ENCODE measurements around the gene LAS1L. TPM values are rescaled to one million over a fixed set of nuclear protein-coding genes. Genes with fewer than 3 reads are reported as not detected.
"Not testable (repeated sequence)": the region's sequence is repeated elsewhere in the genome, so short reads cannot be mapped to it uniquely, and the experiment has no call there.

LAS1L gene
- total RNA-seq, 2 donors from 2014 or later: 33.6 to 40.2 TPM

DNA sequence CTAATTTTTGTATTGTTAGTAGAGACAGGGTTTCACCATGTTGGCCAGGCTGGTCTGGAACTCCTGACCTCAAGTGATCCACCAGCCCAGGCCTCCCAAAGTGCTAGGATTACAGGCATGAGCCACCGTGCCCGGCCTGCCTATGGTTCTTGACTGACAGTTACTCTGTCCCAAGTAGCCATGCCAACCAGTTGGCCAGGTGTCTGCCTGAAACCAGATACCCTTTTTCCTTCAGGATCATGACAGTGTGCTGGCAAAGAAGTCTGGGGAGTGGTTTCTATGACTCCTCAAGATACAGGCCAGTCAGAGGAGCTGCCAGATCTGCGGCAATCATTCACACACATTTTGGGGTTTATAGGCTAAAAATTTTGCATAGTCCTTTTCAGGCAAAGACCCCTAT, 1.7 kb upstream of the LAS1L start:
- ATAC-seq: no peak
- DNase-seq: no peak
- no peak overlapping the region for H3K27ac Mint-ChIP-seq

DNA sequence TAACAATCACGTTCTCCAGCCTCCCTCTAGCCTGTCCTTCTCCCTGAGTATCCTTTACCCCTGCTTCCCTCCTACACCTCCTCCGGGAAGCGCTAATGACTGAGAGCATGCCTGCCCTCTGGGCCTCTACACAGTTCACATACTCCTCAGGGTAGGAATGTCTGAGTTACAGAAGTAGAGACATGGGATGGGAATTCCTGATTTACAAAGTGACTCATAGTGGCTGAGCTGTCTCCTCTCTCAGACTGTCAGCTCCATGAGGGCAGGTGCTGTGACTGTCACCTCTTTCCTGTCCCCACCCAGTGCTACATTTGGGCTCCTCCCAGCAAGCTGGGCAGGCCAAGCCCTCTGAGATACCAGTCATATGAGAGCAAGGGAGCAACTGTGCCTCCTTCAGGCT, 2.6 kb downstream of the LAS1L start:
- Mint-ChIP-seq H3K36me3 (ENCODE audit: low read depth) (peaks cover 2% of the 10 kb centered on the region), H3K4me1 (peaks cover 16% of the 10 kb centered on the region), H3K4me3 (no peak overlapping the region), H3K27me3 (no peaks in the 10 kb centered on the region), H3K27ac (no peak overlapping the region)
- ATAC-seq: no peak
- no peak for DNase-seq
- H3K9me3 ChIP-seq (ENCODE audit: control insufficient read depth, low read length, poor library complexity, severe bottlenecking): no peaks in the 10 kb centered on the region

More for the DNA sequence above, 1.7 kb upstream of the LAS1L start:
- peaks cover 2% of the 10 kb centered on the region for H3K36me3 Mint-ChIP-seq (ENCODE audit: low read depth)
- no peak overlapping the region for H3K4me3 Mint-ChIP-seq
- no peaks in the 10 kb centered on the region for H3K27me3 Mint-ChIP-seq
- H3K9me3 ChIP-seq (ENCODE audit: control insufficient read depth, low read length, poor library complexity, severe bottlenecking): no peaks in the 10 kb centered on the region
- peaks cover 15% of the 10 kb centered on the region for H3K4me1 Mint-ChIP-seq

DNA sequence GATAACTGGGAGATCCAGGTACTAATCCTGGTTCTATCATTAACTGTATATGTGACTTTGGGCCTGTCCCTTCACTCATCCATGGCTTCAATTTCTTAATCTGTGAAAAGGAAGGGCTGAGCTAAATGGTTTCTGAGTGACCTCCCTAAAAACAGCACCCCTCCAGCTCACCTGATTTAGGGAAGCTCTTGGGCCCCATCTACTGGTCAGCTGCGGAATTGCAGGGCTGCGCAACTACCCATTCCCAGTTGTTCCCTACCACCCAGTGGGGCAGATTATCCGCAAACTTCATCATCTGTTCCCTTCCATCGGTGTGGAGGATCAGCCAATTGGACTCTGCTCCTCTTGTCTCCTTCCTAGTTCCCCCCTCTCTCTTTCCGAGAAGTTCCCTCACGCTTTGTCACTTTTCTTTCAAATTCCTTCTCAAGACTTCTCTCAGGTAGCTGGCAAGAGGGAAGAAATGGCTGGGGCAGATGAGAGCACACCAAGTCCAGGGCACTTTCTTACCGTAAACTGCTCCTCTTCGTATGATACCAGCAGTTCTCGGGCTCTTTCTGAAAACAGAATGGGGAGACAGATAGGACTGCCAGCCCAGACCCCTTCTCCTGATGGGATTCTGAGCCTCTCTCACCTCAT, 5.8 kb downstream of the LAS1L start:
- Mint-ChIP-seq H3K4me1 (peaks cover 14% of the 10 kb centered on the region), H3K27me3 (no peaks in the 10 kb centered on the region), H3K27ac (no peak overlapping the region), H3K4me3 (no peak overlapping the region), H3K36me3 (ENCODE audit: low read depth) (no peaks in the 10 kb centered on the region)
- DNase-seq (peak; percentile 22 to 32 (median 31)), ATAC-seq (peak; percentile 71)
- no peaks in the 10 kb centered on the region for H3K9me3 ChIP-seq (ENCODE audit: control insufficient read depth, low read length, poor library complexity, severe bottlenecking)

DNA sequence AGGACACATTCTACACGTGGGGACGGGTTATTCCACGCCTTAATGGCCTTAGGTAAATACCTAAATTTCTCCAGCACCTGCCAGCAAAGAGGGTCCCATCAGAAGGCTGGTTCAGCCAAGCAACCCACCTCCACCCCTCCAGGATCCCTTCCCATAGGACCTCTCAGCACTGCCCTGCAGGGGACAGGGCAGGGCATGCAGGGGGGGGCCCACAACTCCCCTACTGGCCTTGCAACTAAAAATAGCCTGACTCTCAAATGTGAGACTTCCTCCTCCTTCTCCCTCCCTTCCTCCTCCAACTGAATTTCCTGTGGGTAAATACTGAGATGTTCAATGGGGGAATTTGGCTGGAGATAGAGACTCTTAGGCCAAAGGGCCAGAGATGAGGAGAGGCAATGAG, 6.3 kb downstream of the LAS1L start:
- no peak overlapping the region for H3K4me3 Mint-ChIP-seq
- H3K27ac Mint-ChIP-seq: no peak overlapping the region
- DNase-seq (no peak), ATAC-seq (no peak)
- no peaks in the 10 kb centered on the region for H3K36me3 Mint-ChIP-seq (ENCODE audit: low read depth)
- H3K27me3 Mint-ChIP-seq: no peaks in the 10 kb centered on the region
- H3K4me1 Mint-ChIP-seq: peaks cover 11% of the 10 kb centered on the region
- H3K9me3 ChIP-seq (ENCODE audit: control insufficient read depth, low read length, poor library complexity, severe bottlenecking): no peaks in the 10 kb centered on the region

DNA sequence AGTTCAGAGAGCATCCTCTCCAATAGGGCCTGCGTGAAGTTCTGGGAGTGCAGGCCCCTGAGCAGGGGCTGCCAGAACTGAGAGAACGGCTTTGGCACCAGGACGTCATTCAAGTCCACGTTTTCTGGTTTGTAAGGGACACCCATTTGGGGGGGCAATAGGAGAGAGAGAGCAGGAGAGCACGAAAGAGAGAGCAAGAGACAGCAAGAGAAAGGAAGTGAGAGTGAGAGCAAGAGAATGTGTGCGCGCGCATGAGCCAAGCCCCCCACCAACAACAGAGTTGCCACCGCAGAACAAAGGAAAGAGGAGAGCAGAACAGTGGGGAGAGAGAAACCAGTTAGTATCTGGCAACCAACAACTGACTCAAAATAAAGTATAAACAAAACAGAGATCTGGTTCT, 10.4 kb downstream of the LAS1L start:
- Mint-ChIP-seq H3K36me3 (ENCODE audit: low read depth) (peaks cover 14% of the 10 kb centered on the region), H3K4me1 (peaks cover 7% of the 10 kb centered on the region), H3K4me3 (no peak overlapping the region), H3K27me3 (no peaks in the 10 kb centered on the region), H3K27ac (no peak overlapping the region)
- ATAC-seq (no peak), DNase-seq (no peak)
- no peaks in the 10 kb centered on the region for H3K9me3 ChIP-seq (ENCODE audit: control insufficient read depth, low read length, poor library complexity, severe bottlenecking)

DNA sequence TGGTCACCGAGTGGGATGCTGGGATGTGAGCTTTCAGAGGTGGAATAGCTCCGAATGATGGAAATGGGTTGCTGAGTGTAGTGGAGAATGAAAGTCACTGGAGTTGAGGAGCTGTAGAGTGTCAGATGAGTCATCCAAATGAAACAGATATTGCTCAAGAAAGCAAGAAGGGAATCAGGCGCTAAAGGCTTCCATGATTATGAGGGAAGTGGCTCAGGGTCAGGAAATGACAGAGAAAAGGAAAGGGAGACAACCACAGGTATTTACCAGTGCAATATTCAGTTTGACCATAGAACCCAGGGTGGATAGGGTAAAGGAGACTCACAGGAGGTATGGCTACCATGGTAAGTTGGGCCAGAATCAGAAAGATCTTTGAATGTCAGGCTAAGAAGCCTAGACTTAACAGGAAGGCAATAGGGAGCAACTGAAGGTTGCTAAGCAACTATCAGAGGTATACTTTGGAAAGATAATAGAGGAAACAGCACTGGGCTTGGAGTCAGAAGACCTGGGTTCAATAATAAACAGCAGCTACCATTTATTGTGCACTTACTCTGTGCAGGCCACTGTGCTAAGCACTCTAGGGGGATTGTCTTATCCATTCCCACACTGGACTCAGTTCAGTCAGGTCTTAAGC, 11.7 kb downstream of the LAS1L start:
- H3K27me3 Mint-ChIP-seq: no peaks in the 10 kb centered on the region
- H3K36me3 Mint-ChIP-seq (ENCODE audit: low read depth): peaks cover 15% of the 10 kb centered on the region

DNA sequence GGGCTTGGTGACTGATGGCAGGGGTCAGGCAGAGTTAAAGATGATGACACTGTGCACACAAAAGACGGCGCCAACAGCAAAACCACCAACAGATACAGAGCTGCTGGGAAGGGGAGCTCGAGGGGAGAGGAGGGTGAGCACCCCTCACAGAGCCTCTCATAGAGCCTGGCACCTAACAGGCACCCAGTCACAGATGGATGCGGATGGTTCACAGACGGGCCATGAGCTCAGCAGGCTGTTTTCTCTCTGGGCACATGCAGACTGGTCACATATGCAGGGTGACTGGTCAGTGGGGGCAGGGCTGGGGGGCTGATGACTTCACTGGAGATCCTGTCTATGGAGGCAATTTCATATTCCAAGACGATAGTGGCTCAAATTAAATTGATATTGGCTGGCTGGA, 15.1 kb downstream of the LAS1L start:
- peaks cover 15% of the 10 kb centered on the region for H3K36me3 Mint-ChIP-seq (ENCODE audit: low read depth)
- H3K9me3 ChIP-seq (ENCODE audit: control insufficient read depth, low read length, poor library complexity, severe bottlenecking); DNase-seq; ATAC-seq; H3K4me3 Mint-ChIP-seq; H3K4me1 Mint-ChIP-seq; H3K27me3 Mint-ChIP-seq; H3K27ac Mint-ChIP-seq: not testable (repeated sequence)

More for the DNA sequence above, 11.7 kb downstream of the LAS1L start:
- Mint-ChIP-seq H3K4me3 (no peak overlapping the region), H3K27ac (no peak overlapping the region), H3K4me1 (peaks cover 7% of the 10 kb centered on the region)
- DNase-seq (no peak), ATAC-seq (no peak)
- H3K9me3 ChIP-seq (ENCODE audit: control insufficient read depth, low read length, poor library complexity, severe bottlenecking): no peaks in the 10 kb centered on the region

DNA sequence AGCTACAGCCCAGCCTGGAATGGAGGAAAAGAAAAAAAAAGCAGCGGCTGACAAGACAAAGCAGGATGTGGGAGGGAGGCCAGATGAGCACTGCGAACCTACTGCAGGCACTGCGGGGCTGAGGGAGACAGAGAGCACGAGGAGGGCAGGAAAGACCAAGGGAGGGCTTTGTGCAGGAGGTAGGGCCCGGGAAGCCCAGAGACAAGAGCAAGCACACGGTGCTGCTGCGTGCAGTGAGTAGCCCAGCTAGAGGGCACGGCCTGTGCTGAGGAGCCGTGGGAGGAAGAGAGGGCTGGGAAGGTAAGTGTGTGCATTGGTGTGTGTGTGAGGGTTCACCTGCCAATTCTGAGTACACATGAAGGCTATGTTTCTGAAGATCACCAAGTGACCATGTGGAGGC, 15.6 kb downstream of the LAS1L start:
- peaks cover 15% of the 10 kb centered on the region for H3K36me3 Mint-ChIP-seq (ENCODE audit: low read depth)
- peak; percentile 67 for ATAC-seq
- DNase-seq; H3K4me1 Mint-ChIP-seq; H3K27ac Mint-ChIP-seq; H3K27me3 Mint-ChIP-seq; H3K9me3 ChIP-seq (ENCODE audit: control insufficient read depth, low read length, poor library complexity, severe bottlenecking); H3K4me3 Mint-ChIP-seq: not testable (repeated sequence)

DNA sequence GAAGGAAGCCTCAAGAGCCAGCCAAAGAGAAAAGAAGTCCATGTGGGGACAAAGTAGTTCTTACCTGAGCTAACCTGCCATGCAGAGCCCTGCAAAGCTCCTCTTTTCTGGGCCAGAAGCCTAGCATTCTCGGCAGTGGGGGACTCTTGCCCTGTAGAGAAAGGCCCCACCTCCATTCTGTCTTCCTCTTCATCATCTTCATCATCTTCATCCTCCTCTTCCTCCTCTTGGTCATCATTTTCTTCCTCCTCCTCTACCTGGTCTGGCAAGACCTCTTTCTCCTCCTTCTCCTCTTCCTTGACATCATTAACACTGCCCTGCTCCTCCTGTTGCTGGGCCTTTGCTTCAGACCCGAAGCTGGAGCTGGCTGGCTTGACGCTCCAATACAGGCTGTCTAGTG, 16.7 kb downstream of the LAS1L start:
- H3K4me1 Mint-ChIP-seq: peaks cover 7% of the 10 kb centered on the region
- H3K27ac Mint-ChIP-seq: no peak overlapping the region
- H3K27me3 Mint-ChIP-seq: no peaks in the 10 kb centered on the region
- H3K4me3 Mint-ChIP-seq: no peak overlapping the region
- ATAC-seq (no peak), DNase-seq (no peak)
- H3K36me3 Mint-ChIP-seq (ENCODE audit: low read depth): peaks cover 14% of the 10 kb centered on the region
- H3K9me3 ChIP-seq (ENCODE audit: control insufficient read depth, low read length, poor library complexity, severe bottlenecking): no peaks in the 10 kb centered on the region

DNA sequence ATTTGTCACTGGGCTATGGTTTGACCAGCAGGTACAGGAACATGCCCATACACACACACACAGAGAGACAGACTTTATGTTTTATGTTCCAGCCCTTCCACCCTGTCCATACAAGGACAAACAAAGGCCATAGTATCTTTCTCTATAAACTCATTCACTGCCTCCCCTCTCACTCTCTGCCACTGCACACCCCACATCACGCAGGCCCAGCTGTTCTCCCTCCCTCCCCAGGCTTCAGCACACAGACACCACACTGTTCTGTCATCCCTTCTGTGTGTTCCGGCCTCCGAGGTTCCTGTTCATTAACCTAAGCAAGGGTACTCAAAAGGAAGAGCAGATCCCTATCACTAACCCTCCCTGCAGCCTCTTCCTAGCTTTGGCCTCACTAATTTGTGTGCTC, 17.8 kb downstream of the LAS1L start:
- H3K9me3 ChIP-seq (ENCODE audit: control insufficient read depth, low read length, poor library complexity, severe bottlenecking): no peaks in the 10 kb centered on the region
- peaks cover 6% of the 10 kb centered on the region for H3K4me1 Mint-ChIP-seq
- no peak overlapping the region for H3K27ac Mint-ChIP-seq
- H3K27me3 Mint-ChIP-seq: no peaks in the 10 kb centered on the region
- ATAC-seq: no peak
- H3K4me3 Mint-ChIP-seq: no peak overlapping the region
- no peak for DNase-seq
- H3K36me3 Mint-ChIP-seq (ENCODE audit: low read depth): peaks cover 7% of the 10 kb centered on the region

DNA sequence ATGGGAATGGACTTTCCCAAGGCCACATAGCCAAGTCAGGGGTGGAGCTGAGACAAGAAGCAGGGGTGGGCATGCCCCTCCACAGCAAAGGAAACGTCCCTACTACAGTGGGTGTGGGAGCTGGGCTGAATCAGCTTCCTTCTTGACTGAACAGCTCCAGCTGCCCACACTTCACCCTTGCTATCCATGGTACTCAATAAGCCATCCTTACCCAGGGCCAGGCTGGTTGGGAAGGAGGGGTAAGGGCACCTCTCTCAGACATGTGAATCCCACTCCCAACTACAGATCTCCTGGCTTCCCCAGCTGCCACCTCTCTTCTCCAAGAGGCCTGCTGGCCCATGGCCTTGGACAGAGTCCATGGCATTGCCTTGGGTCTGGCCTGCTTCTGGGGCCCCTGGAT, 21.0 kb downstream of the LAS1L start:
- Mint-ChIP-seq H3K4me1 (no peaks in the 10 kb centered on the region), H3K27me3 (no peaks in the 10 kb centered on the region), H3K4me3 (no peak overlapping the region), H3K27ac (no peak overlapping the region), H3K36me3 (ENCODE audit: low read depth) (no peaks in the 10 kb centered on the region)
- no peaks in the 10 kb centered on the region for H3K9me3 ChIP-seq (ENCODE audit: control insufficient read depth, low read length, poor library complexity, severe bottlenecking)
- ATAC-seq (no peak), DNase-seq (no peak)

DNA sequence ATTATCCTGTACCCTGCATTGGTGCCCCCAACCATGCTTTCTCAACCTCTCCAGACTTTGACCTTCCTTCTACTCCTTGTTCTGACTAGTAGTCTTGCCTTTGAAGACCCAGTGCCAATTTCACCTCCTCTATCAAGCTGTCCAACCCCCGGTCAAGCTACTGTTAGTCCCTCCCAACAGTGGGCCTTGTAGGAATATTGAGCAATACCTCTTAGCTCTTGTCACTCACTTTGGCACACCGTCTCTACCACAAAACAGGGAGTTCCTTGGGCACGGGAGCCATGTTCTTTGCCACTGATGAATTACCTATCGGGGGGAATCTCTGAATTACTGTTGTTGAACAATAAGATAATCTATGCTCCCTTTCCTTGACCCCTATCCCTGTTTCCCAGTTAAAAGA, 25.2 kb downstream of the LAS1L start:
- DNase-seq: no peak
- Mint-ChIP-seq H3K27ac (no peak overlapping the region), H3K4me3 (no peak overlapping the region), H3K36me3 (ENCODE audit: low read depth) (no peaks in the 10 kb centered on the region), H3K4me1 (no peaks in the 10 kb centered on the region), H3K27me3 (no peaks in the 10 kb centered on the region)
- no peak for ATAC-seq
- no peaks in the 10 kb centered on the region for H3K9me3 ChIP-seq (ENCODE audit: control insufficient read depth, low read length, poor library complexity, severe bottlenecking)

DNA sequence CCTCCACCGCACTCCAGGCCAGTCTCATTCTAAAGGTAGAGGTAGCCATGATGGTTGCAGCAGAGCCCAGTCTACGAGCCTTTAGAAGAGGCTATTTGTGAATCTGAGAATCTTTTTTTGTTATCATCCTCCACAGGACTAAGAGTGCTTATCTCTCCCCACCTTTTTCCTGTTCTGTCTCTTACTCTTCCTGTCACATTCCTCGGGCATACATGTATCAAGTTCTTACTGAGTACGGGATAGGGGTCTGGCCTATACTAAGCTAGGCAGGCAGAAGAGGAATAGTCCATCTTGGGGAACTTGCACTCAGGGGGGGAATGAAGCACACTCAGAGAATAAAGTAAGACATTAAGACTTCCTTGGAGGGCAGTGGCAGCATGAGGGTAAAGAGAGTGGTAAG, 25.7 kb downstream of the LAS1L start:
- H3K27me3 Mint-ChIP-seq: no peaks in the 10 kb centered on the region
- H3K4me1 Mint-ChIP-seq: no peaks in the 10 kb centered on the region
- H3K27ac Mint-ChIP-seq: no peak overlapping the region
- ATAC-seq (no peak), DNase-seq (no peak)
- no peaks in the 10 kb centered on the region for H3K36me3 Mint-ChIP-seq (ENCODE audit: low read depth)
- H3K4me3 Mint-ChIP-seq: no peak overlapping the region
- H3K9me3 ChIP-seq (ENCODE audit: control insufficient read depth, low read length, poor library complexity, severe bottlenecking): no peaks in the 10 kb centered on the region

DNA sequence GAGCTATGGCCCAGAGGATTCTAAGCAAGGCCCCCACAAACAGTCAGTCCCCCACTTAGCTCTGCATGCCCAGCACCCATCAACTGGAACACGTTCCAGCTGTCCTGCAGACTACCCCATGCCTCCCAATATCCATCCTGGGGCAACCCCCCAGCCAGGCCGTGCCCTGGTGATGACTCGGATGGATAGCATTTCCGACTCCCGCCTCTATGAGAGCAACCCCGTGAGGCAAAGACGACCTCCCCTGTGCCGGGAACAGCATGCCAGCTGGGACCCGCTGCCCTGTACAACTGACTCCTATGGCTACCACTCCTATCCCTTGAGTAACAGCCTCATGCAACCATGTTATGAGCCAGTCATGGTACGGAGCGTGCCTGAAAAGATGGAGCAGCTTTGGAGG, 32.0 kb downstream of the LAS1L start:
- no peaks in the 10 kb centered on the region for H3K36me3 Mint-ChIP-seq (ENCODE audit: low read depth)
- DNase-seq (no peak), ATAC-seq (no peak)
- H3K4me1 Mint-ChIP-seq: no peaks in the 10 kb centered on the region
- no peak overlapping the region for H3K27ac Mint-ChIP-seq
- H3K27me3 Mint-ChIP-seq: no peaks in the 10 kb centered on the region
- no peaks in the 10 kb centered on the region for H3K9me3 ChIP-seq (ENCODE audit: control insufficient read depth, low read length, poor library complexity, severe bottlenecking)
- H3K4me3 Mint-ChIP-seq: no peak overlapping the region

Measured in T-helper 17 cell (primary cell).